Spleen (tissue), 7 donors: ENCODE results near the gene WDR82.

Experiments
- POLR2A ChIP-seq, 3 donors: fragments of 450-650 bp; IDR thresholded peaks; one replicate each; pipeline ENCODE4 v1.5.1; 2017; ENCODE audit warnings: antibody characterized with exemption in 3 of 3, mild to moderate bottlenecking in 1 of 3
- POLR2AphosphoS5 ChIP-seq, 3 donors: sonication (generic); formaldehyde crosslinking; IDR thresholded peaks; one replicate each; pipeline ENCODE4 v1.5.1; 2017; ENCODE audit warnings: antibody characterized with exemption in 3 of 3
- TF ChIP-seq, protein P1 (sequence below), 11 experiments: fragments of 200-600 bp in 7 of 11; fragments of 450-650 bp in 4 of 11; sonication (generic) in 4 of 11; IDR thresholded peaks in 8 of 11; conservative IDR thresholded peaks in 3 of 11; 1 replicate in 7 of 11; 2 replicates in 4 of 11; pipeline versions ENCODE4 v1.4.0 to v1.8.0; 2016 to 2021; ENCODE audit warnings: antibody characterized with exemption in 11 of 11, inconsistent platforms in 4 of 11, mild to moderate bottlenecking in 1 of 11
- donor health status: DM: no; HTN: no; CAD: no; lungs with moderate emphysema.
- donor health status: DM: no; HTN: no; CAD: no.
- donor health status: DM: no; HTN: no; CAD: no.

DNA sequence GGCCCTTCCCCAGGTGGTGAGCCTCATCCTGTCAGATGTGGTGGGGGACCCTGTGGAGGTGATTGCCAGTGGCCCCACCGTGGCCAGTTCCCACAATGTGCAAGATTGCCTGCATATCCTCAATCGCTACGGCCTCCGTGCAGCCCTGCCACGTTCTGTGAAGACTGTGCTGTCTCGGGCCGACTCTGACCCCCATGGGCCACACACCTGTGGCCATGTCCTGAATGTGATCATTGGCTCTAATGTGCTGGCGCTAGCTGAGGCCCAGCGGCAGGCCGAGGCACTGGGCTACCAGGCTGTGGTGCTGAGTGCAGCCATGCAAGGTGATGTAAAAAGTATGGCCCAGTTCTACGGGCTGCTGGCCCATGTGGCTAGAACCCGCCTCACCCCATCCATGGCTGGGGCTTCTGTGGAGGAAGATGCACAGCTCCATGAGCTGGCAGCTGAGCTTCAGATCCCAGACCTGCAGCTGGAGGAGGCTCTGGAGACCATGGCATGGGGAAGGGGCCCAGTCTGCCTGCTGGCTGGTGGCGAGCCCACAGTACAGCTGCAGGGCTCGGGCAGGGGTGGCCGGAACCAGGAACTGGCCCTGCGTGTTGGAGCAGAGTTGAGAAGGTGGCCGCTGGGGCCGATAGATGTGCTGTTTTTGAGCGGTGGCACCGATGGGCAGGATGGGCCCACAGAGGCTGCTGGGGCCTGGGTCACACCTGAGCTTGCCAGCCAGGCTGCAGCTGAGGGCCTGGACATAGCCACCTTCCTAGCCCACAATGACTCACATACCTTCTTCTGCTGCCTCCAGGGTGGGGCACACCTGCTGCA, 14.0 kb upstream of the WDR82 start:
- TF ChIP-seq, protein P1, sequence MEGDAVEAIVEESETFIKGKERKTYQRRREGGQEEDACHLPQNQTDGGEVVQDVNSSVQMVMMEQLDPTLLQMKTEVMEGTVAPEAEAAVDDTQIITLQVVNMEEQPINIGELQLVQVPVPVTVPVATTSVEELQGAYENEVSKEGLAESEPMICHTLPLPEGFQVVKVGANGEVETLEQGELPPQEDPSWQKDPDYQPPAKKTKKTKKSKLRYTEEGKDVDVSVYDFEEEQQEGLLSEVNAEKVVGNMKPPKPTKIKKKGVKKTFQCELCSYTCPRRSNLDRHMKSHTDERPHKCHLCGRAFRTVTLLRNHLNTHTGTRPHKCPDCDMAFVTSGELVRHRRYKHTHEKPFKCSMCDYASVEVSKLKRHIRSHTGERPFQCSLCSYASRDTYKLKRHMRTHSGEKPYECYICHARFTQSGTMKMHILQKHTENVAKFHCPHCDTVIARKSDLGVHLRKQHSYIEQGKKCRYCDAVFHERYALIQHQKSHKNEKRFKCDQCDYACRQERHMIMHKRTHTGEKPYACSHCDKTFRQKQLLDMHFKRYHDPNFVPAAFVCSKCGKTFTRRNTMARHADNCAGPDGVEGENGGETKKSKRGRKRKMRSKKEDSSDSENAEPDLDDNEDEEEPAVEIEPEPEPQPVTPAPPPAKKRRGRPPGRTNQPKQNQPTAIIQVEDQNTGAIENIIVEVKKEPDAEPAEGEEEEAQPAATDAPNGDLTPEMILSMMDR (IDR thresholded peaks at IDR 0.05 in 8 of 11, conservative IDR thresholded peaks at IDR 0.05 in 3 of 11): no peak
- TF ChIP-seq POLR2A (IDR thresholded peaks at IDR 0.05) (no peak), POLR2AphosphoS5 (IDR thresholded peaks at IDR 0.05) (no peak)
